Osteoblast (primary cell): ENCODE results near the gene NPAS3. TPM values are rescaled to one million over a fixed set of nuclear protein-coding genes. Genes with fewer than 3 reads are reported as not detected.

Source experiments
- DNase-seq: peaks from one replicate; pipeline ENCODE4 v3.0.0; 2011; ENCODE audit warnings: low spot score, mixed read lengths; ENCODE audit not compliant: insufficient read length; ENCODE audit errors: missing footprints
- H2AFZ ChIP-seq: 2 replicates; pipeline ENCODE4 v1.6.0; 2011; ENCODE audit warnings: mild to moderate bottlenecking, low read length
- H3K27ac ChIP-seq: 2 replicates; pipeline ENCODE4 v1.5.1; 2011; ENCODE audit warnings: mild to moderate bottlenecking, low read depth, low read length, moderate library complexity
- H3K27me3 ChIP-seq: 2 replicates; pipeline ENCODE4 v1.6.0; 2012; ENCODE audit warnings: mild to moderate bottlenecking, control low read depth, inconsistent platforms, low read length, moderate library complexity; ENCODE audit not compliant: insufficient read depth
- H3K36me3 ChIP-seq: 2 replicates; pipeline ENCODE4 v1.5.1; 2011; ENCODE audit warnings: mild to moderate bottlenecking, low read length, control low read depth, moderate library complexity; ENCODE audit not compliant: insufficient read depth
- H3K4me1 ChIP-seq: 2 replicates; pipeline ENCODE4 v1.5.1; 2011; ENCODE audit warnings: mild to moderate bottlenecking, low read length, control low read depth, moderate library complexity; ENCODE audit not compliant: insufficient read depth
- H3K4me2 ChIP-seq: 2 replicates; pipeline ENCODE4 v1.6.0; 2011; ENCODE audit warnings: mild to moderate bottlenecking, low read length; ENCODE audit not compliant: insufficient read depth
- H3K4me3 ChIP-seq: fragments of 200-600 bp; sonication (generic); 3 replicates; pipeline ENCODE4 v1.5.1; 2012; ENCODE audit warnings: mild to moderate bottlenecking, low read length, inconsistent platforms; ENCODE audit not compliant: insufficient read depth
- H3K79me2 ChIP-seq: 2 replicates; pipeline ENCODE4 v1.6.0; 2012; ENCODE audit warnings: mild to moderate bottlenecking, low read length, control low read depth, inconsistent platforms; ENCODE audit not compliant: insufficient read depth
- H3K9me3 ChIP-seq: 2 replicates; pipeline ENCODE4 v1.5.1; 2011; ENCODE audit warnings: low read depth, low read length, control low read depth
- H4K20me1 ChIP-seq: 2 replicates; pipeline ENCODE4 v1.6.0; 2012; ENCODE audit warnings: mild to moderate bottlenecking, low read length, control low read depth; ENCODE audit not compliant: insufficient read depth
- total RNA-seq: library from RNA; depleted of rRNA; stranded (reverse); fragments of >200 nt; gene quantifications from 2 replicates; pipeline ENCODE4 v1.2.3, GENCODE V29; 2012
- TF ChIP-seq, protein P1 (sequence below): IDR thresholded peaks from 2 replicates; pipeline ENCODE4 v1.5.1; 2011; ENCODE audit warnings: mild to moderate bottlenecking, low read depth, low read length, moderate library complexity; ENCODE audit errors: extremely low read depth

The NPAS3 gene
- total RNA-seq, 1 donor, result 0.72 TPM

DNA sequence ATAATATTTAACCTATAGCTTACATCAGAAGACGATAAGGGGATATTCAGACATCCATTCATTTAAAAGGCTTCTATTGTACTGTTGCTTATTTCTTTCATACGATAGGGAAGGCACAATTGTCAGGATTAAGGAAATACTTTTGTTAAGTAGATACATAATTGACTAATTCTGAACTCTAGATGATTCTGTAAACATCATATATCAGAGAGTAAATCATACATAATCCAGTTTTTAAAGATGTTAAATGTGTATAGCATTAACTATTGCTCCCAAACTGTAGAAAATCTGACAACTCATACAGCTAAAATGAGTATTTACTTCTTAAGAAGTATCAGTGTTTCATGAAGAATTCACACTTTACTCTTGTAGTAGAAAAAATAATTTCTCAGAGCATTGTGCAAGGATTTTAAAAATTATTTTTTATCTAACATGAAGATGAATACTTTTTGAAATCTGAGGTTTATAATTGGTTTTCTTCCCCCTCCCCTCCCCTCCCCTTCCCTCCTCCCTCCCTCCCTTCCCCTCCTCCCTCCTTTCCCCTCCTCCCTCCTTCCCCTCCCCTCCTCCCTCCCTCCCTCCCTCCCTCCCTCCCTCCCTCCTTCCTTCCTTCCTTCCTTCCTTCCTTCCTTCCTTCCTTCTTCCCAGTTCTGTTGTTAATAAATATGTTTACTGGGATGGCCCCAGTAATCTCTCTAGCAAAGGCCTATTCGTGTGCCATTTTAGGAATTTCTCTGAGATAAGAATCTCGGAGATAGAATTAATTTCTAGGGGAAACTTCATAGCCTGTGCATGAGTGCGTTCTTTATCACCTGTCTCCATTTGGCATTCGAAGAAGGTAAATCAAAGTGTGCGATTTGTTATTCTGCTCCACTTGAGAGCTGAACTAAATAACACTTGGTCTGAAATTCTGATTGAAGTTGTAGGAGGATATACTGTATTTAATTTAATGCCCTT is 2.3 kb downstream of the NPAS3 start:
- TF ChIP-seq, protein P1, sequence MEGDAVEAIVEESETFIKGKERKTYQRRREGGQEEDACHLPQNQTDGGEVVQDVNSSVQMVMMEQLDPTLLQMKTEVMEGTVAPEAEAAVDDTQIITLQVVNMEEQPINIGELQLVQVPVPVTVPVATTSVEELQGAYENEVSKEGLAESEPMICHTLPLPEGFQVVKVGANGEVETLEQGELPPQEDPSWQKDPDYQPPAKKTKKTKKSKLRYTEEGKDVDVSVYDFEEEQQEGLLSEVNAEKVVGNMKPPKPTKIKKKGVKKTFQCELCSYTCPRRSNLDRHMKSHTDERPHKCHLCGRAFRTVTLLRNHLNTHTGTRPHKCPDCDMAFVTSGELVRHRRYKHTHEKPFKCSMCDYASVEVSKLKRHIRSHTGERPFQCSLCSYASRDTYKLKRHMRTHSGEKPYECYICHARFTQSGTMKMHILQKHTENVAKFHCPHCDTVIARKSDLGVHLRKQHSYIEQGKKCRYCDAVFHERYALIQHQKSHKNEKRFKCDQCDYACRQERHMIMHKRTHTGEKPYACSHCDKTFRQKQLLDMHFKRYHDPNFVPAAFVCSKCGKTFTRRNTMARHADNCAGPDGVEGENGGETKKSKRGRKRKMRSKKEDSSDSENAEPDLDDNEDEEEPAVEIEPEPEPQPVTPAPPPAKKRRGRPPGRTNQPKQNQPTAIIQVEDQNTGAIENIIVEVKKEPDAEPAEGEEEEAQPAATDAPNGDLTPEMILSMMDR, result no peak
- DNase-seq, result peak; percentile 68
- no peaks in the 10 kb centered on the region for H3K9me3 ChIP-seq

DNA sequence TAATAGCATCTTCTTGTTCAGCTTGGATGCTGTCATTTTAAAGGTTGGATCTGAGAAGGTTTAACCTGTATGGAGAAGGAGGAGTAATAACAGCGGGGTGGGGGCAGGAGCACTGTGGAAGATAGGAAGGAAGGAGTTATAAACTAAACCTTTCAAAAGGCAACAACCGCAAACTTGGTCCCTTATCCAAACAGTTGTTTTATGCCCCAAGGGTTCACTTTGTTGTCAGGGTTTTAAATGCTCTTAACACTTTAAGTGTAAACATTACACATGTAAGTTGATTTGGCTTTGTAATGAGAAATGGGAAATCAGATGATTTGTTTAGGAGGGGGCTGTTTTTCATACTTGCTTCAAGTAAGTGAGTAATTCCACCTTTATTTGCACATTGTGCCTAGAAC is 3.0 kb downstream of the NPAS3 start:
- Histone ChIP-seq H4K20me1 (no peaks in the 10 kb centered on the region), H3K4me1 (no peaks in the 10 kb centered on the region), H3K9me3 (no peaks in the 10 kb centered on the region), H3K27me3 (peaks cover 20% of the 10 kb centered on the region), H3K27ac (no peak overlapping the region), H2AFZ (no peak overlapping the region), H3K4me3 (no peak overlapping the region), H3K4me2 (no peak overlapping the region), H3K79me2 (no peaks in the 10 kb centered on the region), H3K36me3 (no peaks in the 10 kb centered on the region)
- DNase-seq, result no peak
- TF ChIP-seq, protein P1, result no peak

More for the DNA sequence above, 2.3 kb downstream of the NPAS3 start:
- Histone ChIP-seq H3K4me1 (no peaks in the 10 kb centered on the region), H3K4me3 (no peak overlapping the region), H3K27me3 (peaks cover 27% of the 10 kb centered on the region), H2AFZ (no peak overlapping the region), H3K79me2 (no peaks in the 10 kb centered on the region), H3K36me3 (no peaks in the 10 kb centered on the region), H4K20me1 (no peaks in the 10 kb centered on the region), H3K4me2 (no peak overlapping the region), H3K27ac (no peak overlapping the region)

DNA sequence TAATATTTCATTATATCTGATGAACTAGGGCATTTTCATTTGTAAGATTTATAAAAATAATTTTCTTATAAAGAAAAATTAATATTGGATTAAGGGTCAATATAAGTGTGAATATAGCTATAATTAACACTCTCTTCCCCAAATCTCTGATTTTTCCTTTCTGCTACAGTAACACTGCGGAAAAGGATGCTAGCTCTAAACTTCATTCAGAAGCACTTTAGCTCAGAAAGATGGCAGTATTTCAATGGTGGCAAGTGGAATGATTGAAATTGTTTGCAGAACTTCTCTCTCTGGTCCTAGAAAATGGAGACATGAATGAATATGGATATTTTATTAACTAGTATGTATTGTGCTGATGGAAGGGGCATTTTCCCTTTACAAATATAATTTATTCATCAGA is 8.4 kb downstream of the NPAS3 start:
- H3K9me3 ChIP-seq, result no peaks in the 10 kb centered on the region
- no peak overlapping the region for H3K27ac ChIP-seq
- H3K79me2 ChIP-seq, result no peaks in the 10 kb centered on the region
- H3K4me3 ChIP-seq, result no peak overlapping the region
- no peaks in the 10 kb centered on the region for H3K27me3 ChIP-seq
- no peak overlapping the region for H3K4me2 ChIP-seq
- DNase-seq, result no peak
- TF ChIP-seq, protein P1, result no peak
- no peaks in the 10 kb centered on the region for H3K36me3 ChIP-seq
- H3K4me1 ChIP-seq, result no peaks in the 10 kb centered on the region
- no peak overlapping the region for H2AFZ ChIP-seq
- no peaks in the 10 kb centered on the region for H4K20me1 ChIP-seq

DNA sequence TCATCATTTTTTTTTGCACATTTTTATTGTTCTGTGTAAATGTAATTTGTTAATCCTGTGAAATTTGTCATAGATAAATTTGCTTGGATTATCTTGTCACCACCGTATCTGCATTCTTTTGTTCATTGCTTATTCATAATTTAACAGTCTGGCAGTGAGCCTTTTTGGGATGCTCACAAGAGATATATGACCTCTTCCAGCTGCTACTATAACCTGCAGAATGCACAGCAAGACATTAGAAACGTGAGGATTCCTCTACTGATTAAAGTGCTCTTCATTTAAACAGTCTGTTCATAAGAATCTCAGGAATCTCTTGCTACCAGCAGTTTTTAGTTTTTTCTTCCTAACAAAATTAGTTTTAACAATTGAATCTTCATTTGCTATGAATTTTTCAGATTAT is 9.1 kb downstream of the NPAS3 start:
- Histone ChIP-seq H4K20me1 (no peaks in the 10 kb centered on the region), H3K36me3 (no peaks in the 10 kb centered on the region), H3K27ac (no peak overlapping the region), H3K79me2 (no peaks in the 10 kb centered on the region), H3K27me3 (no peaks in the 10 kb centered on the region), H3K4me2 (no peak overlapping the region), H3K9me3 (no peaks in the 10 kb centered on the region), H2AFZ (no peak overlapping the region), H3K4me1 (no peaks in the 10 kb centered on the region), H3K4me3 (no peak overlapping the region)
- no peak for DNase-seq
- TF ChIP-seq, protein P1, result no peak
